Calu3 (cell line): ENCODE data around the gene SCRG1. TPM values are rescaled to one million over a fixed set of nuclear protein-coding genes. Genes with fewer than 3 reads are reported as not detected.

Experiments used
- BruUV-seq: library from RNA; stranded (reverse); fragments of 400-500 nt; replicated peaks from 2 replicates; lab custom pipeline; 2021; lab: Mats Ljungman, UMichigan
- CTCF ChIA-PET: fragments of 300-600 bp; sonication (Branson Sonifier 250); formaldehyde crosslinking; loops from one replicate; lab custom pipeline; 2022; ENCODE audit warnings: antibody characterized with exemption; lab: Charles Lee
- DNase-seq: peaks from one replicate; pipeline ENCODE4 v3.0.0; 2022
- H3K27ac Mint-ChIP-seq: one replicate; pipeline ENCODE4 v1.8.0; 2022; ENCODE audit warnings: mixed read lengths; ENCODE audit not compliant: unreplicated experiment
- H3K27me3 Mint-ChIP-seq: one replicate; pipeline ENCODE4 v1.8.0; 2022; ENCODE audit warnings: mixed read lengths; ENCODE audit not compliant: unreplicated experiment
- H3K36me3 Mint-ChIP-seq: one replicate; pipeline ENCODE4 v1.8.0; 2022; ENCODE audit warnings: mild to moderate bottlenecking, moderate library complexity, mixed read lengths; ENCODE audit not compliant: insufficient read depth, unreplicated experiment
- H3K4me1 Mint-ChIP-seq: one replicate; pipeline ENCODE4 v1.8.0; 2022; ENCODE audit warnings: mild to moderate bottlenecking, low read depth, mixed read lengths; ENCODE audit not compliant: unreplicated experiment
- H3K4me3 Mint-ChIP-seq: one replicate; pipeline ENCODE4 v1.8.0; 2022; ENCODE audit warnings: mild to moderate bottlenecking, low read depth, moderate library complexity, mixed read lengths; ENCODE audit not compliant: unreplicated experiment
- H3K9me3 Mint-ChIP-seq: one replicate; pipeline ENCODE4 v1.8.0; 2022; ENCODE audit warnings: low read depth, mixed read lengths; ENCODE audit not compliant: unreplicated experiment
- CTCF ChIP-seq: fragments of 200-600 bp; IDR thresholded peaks from one replicate; pipeline ENCODE4 v1.8.0; 2022; ENCODE audit warnings: antibody characterized with exemption; ENCODE audit not compliant: unreplicated experiment
- intact Hi-C: fragments of 100-400 bp; cut with micrococcal nuclease; formaldehyde crosslinking; loops from one replicate; pipeline ENCODE4 v1.10.0; 2022; ENCODE audit not compliant: unreplicated experiment
- total RNA-seq: library from RNA; stranded (reverse); gene quantifications from 2 replicates; pipeline ENCODE4 v1.2.3, GENCODE V29; 2022

SCRG1 gene
- total RNA-seq, 1 experiment from 2014 or later, result not detected

- CTCF ChIA-PET, result interaction anchor here (0.5 to 1.1 kb wide), 4 partner anchors 10 to 94 kb away, joined by 3 to 5 read pairs (median 4); no protein-coding TSS in a partner anchor
- H3K9me3 Mint-ChIP-seq, result no peaks in the 10 kb centered on the region
- no peaks in the 10 kb centered on the region for H3K27me3 Mint-ChIP-seq
- H3K4me1 Mint-ChIP-seq, result no peaks in the 10 kb centered on the region
- no peak overlapping the region for H3K27ac Mint-ChIP-seq
- no peaks in the 10 kb centered on the region for H3K36me3 Mint-ChIP-seq
- no peak for TF ChIP-seq CTCF
- intact Hi-C loops, result loop anchor here (5.0 kb wide), 1 partner anchor 41 kb away; the partner anchor contains the start of gene SAP30
- no TSS peak for BruUV-seq
- DNase-seq, result no peak
- no peak overlapping the region for H3K4me3 Mint-ChIP-seq
Observed at GRCh38 chr4:173413036-173413435, 14.1 kb upstream of the SCRG1 start.

GRCh38 chr4:173411106-173411693 is 12.3 kb upstream of the SCRG1 start:
- BruUV-seq, result no TSS peak
- no peak for TF ChIP-seq CTCF
- Mint-ChIP-seq H3K36me3 (no peaks in the 10 kb centered on the region), H3K27me3 (no peaks in the 10 kb centered on the region), H3K4me3 (no peak overlapping the region), H3K9me3 (no peaks in the 10 kb centered on the region), H3K27ac (no peak overlapping the region), H3K4me1 (no peaks in the 10 kb centered on the region)
- intact Hi-C loops, result loop anchor here (5.0 kb wide), 1 partner anchor 39 kb away; the partner anchor contains the start of gene SAP30
- CTCF ChIA-PET, result no interaction called here
- no peak for DNase-seq

GRCh38 chr4:173410079-173410478 is 11.2 kb upstream of the SCRG1 start:
- Mint-ChIP-seq H3K27ac (no peak overlapping the region), H3K9me3 (no peaks in the 10 kb centered on the region), H3K27me3 (no peaks in the 10 kb centered on the region), H3K4me3 (no peak overlapping the region), H3K4me1 (no peaks in the 10 kb centered on the region), H3K36me3 (no peaks in the 10 kb centered on the region)
- CTCF ChIA-PET, result interaction anchor here (1.2 kb wide), 1 partner anchor 10 kb away, joined by 8 read pairs; no protein-coding TSS in a partner anchor
- no TSS peak for BruUV-seq
- no peak for TF ChIP-seq CTCF
- intact Hi-C loops, result loop anchor here (5.0 kb wide), 1 partner anchor 38 kb away; the partner anchor contains the start of gene SAP30
- DNase-seq, result no peak

GRCh38 chr4:173405840-173406606 is 7.1 kb upstream of the SCRG1 start:
- CTCF ChIA-PET, result no interaction called here
- BruUV-seq, result no TSS peak
- Mint-ChIP-seq H3K27ac (no peak overlapping the region), H3K27me3 (no peaks in the 10 kb centered on the region), H3K4me3 (no peak overlapping the region), H3K9me3 (no peaks in the 10 kb centered on the region), H3K36me3 (no peaks in the 10 kb centered on the region), H3K4me1 (no peaks in the 10 kb centered on the region)
- intact Hi-C loops, result no loop called here
- DNase-seq, result no peak
- no peak for TF ChIP-seq CTCF
